Measurements from ENCODE around the gene TAF11. TPM values are rescaled to one million over a fixed set of nuclear protein-coding genes. Genes with fewer than 3 reads are reported as not detected.
"Not testable (repeated sequence)": the region's sequence is repeated elsewhere in the genome, so short reads cannot be mapped to it uniquely, and the experiment has no call there.

The TAF11 gene
- total RNA-seq, 3 donors from 2014 or later = 23.2 to 26.8 (median 24.2) TPM

DNA sequence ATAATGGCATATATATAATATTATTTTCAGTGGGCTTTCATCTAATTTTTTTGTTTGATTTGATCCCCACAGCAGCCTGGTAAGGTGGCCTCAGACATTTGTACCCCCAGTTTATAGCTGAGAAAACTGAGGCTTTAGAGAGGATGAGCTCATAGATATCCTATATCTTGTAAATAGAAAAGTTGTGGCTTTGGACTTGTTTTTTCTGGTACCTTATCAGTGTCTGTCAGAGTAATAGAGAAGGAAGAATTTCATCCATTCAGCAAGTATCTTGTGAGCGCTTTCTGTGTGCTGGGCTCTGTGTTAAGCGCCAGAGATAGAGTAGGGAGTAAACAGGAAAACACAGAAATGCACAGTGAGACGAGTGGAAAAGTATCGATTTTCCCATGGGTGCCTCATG, 27.9 kb downstream of the TAF11 start:
- intact Hi-C loops (cut with DNase I, micrococcal nuclease) = no loop called here

DNA sequence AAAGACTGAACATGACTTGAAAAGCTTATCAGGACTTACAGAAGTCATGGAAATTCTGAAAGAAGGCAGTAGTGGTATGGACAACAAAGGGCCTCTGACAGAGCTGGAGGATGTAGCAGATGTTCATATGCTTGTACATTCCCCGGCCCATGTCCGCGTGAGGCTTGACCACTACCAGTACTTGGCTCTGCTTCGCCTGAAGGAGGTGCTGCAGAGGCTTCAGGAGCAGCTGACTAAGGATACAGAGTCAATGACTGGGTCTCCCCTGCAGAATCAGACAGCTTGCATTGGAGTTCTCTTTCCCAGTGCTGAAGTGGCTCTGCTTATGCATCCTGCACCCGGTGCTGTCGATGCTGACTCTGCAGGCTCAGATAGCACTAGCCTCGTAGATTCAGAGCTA, 29.2 kb downstream of the TAF11 start:
- no peak for DNase-seq
- TF ChIP-seq, protein P1, sequence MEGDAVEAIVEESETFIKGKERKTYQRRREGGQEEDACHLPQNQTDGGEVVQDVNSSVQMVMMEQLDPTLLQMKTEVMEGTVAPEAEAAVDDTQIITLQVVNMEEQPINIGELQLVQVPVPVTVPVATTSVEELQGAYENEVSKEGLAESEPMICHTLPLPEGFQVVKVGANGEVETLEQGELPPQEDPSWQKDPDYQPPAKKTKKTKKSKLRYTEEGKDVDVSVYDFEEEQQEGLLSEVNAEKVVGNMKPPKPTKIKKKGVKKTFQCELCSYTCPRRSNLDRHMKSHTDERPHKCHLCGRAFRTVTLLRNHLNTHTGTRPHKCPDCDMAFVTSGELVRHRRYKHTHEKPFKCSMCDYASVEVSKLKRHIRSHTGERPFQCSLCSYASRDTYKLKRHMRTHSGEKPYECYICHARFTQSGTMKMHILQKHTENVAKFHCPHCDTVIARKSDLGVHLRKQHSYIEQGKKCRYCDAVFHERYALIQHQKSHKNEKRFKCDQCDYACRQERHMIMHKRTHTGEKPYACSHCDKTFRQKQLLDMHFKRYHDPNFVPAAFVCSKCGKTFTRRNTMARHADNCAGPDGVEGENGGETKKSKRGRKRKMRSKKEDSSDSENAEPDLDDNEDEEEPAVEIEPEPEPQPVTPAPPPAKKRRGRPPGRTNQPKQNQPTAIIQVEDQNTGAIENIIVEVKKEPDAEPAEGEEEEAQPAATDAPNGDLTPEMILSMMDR (IDR thresholded peaks at IDR 0.05) = no peak
- Histone ChIP-seq H3K4me1 (ENCODE audit: low read depth) (no peaks in the 10 kb centered on the region), H3K36me3 (ENCODE audit: low read depth) (peaks cover 6% of the 10 kb centered on the region), H3K4me3 (no peak overlapping the region), H3K9me3 (no peaks in the 10 kb centered on the region)
- intact Hi-C loops (cut with DNase I, micrococcal nuclease) = no loop called here
- ATAC-seq = no peak

More for the DNA sequence above, 27.9 kb downstream of the TAF11 start:
- no peaks in the 10 kb centered on the region for H3K4me1 ChIP-seq (ENCODE audit: low read depth)
- TF ChIP-seq, protein P1 (IDR thresholded peaks at IDR 0.05) = no peak
- H3K36me3 ChIP-seq (ENCODE audit: low read depth) = peaks cover 6% of the 10 kb centered on the region
- DNase-seq (no peak), ATAC-seq (no peak)
- H3K9me3 ChIP-seq = no peaks in the 10 kb centered on the region
- no peak overlapping the region for H3K4me3 ChIP-seq

DNA sequence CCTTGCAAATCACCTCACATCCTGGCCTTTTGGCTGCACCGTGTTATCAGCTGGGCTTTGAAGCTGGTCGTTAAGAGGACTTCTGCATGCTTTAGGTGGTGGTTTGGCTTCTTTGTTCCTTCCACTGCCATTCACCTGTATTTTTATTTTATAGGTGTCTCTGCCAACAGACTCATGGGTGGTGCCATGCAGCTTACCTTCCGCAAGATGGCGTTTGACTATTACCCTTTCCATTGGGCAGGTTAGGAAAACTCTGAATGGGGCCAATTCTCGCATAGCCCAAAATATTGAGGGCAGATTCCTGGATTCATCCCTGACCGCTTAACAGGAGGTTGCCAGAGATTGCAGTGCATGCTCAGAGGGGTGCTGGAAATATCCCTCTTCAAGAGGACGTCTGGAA, 32.4 kb downstream of the TAF11 start:
- H3K36me3 ChIP-seq (ENCODE audit: low read depth) = peaks cover 6% of the 10 kb centered on the region
- intact Hi-C loops (cut with DNase I, micrococcal nuclease) = no loop called here
- H3K4me1 ChIP-seq (ENCODE audit: low read depth) = no peaks in the 10 kb centered on the region
- no peaks in the 10 kb centered on the region for H3K9me3 ChIP-seq
- no peak overlapping the region for H3K4me3 ChIP-seq
- no peak for DNase-seq
- ATAC-seq = no peak
- TF ChIP-seq, protein P1 (IDR thresholded peaks at IDR 0.05) = no peak

DNA sequence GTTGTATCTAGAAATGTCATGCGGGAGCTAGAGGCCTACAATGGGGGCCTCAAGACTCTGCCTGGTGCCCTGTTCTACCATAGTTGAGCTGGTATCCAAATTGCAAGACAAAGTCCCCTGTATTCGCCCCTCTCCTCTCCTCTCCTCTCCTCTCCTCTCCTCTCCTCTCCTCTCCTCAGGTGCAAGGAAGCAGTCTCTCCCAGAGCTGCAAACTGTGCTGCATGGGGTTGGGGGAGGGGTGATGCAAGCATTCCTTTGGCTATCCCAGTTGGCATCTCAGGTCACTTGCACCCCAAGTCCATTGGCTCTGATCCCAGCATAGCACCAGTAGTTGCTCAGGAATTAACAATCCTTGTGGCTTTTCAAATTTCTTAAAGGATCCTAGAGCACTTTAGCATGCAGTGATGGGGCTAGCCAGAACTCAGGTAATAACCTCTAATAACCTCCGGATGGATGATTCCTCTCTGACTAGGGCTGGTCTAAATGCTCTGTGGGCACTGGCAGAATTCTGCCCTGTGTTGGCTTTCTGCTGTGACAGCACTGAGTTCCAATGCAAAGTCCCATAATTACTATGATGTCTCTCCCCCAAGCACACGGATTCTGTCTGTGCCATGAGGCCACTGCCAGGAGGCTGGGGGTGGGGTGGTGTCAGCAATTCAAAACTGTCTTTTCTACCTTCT, 35.3 kb downstream of the TAF11 start:
- intact Hi-C loops (cut with DNase I, micrococcal nuclease) = no loop called here
- DNase-seq (no peak), ATAC-seq (no peak)
- Histone ChIP-seq H3K4me1 (ENCODE audit: low read depth) (no peaks in the 10 kb centered on the region), H3K9me3 (no peaks in the 10 kb centered on the region), H3K36me3 (ENCODE audit: low read depth) (peaks cover 4% of the 10 kb centered on the region), H3K4me3 (no peak overlapping the region)
- TF ChIP-seq, protein P1 (IDR thresholded peaks at IDR 0.05) = no peak

DNA sequence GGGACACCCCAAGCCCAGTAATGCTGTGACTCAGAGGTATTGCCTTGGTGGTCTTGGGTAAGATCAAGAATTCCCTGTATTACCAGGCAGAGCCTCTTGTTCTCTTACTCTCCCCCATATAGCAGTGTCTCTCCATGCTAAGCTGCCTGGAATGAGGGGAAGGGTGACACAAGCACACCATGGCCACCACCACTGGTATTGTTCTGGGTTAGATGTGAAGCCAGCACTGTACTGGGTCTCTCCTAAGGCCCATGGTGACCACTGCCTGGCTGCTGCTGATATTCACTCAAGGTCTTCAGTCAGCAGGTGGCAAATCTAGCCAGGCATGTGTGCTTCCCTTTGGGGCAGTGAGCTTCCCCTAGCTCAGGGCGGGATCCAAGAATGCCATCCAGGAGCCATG, 36.5 kb downstream of the TAF11 start:
- TF ChIP-seq, protein P1 (IDR thresholded peaks at IDR 0.05) = no peak
- Histone ChIP-seq H3K4me1 (ENCODE audit: low read depth) (no peaks in the 10 kb centered on the region), H3K36me3 (ENCODE audit: low read depth) (no peaks in the 10 kb centered on the region), H3K9me3 (no peaks in the 10 kb centered on the region), H3K4me3 (no peak overlapping the region)
- ATAC-seq (no peak), DNase-seq (no peak)
- intact Hi-C loops (cut with DNase I, micrococcal nuclease) = no loop called here

DNA sequence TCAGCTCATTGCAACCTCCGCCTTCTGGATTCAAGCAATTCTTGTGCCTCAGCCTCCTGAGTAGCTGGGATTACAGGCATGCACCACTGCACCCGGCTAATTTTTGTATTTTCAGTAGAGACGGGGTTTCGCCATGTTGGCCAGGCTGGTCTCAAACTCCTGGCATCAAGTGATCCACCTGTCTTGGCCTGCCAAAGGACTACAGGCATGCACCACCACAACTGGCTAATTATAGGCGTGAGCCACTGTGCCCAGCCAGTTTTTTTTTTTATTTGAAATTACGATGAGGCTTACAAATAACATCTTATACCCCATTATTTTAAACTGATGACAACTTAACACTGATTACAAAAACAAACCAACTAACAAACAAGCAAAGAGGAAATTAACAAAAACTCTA, 38.8 kb downstream of the TAF11 start:
- intact Hi-C loops (cut with DNase I, micrococcal nuclease); DNase-seq: not testable (repeated sequence)

More for the DNA sequence above, 38.8 kb downstream of the TAF11 start:
- ATAC-seq; H3K9me3 ChIP-seq; H3K4me1 ChIP-seq (ENCODE audit: low read depth); H3K36me3 ChIP-seq (ENCODE audit: low read depth); H3K4me3 ChIP-seq: not testable (repeated sequence)

All from mucosa of descending colon (tissue), 3 donors.